Measurements from ENCODE around the gene ZNF236.

GRCh38 chr18:76855594-76855993, 33.2 kb downstream of the ZNF236 start:
- TF ChIP-seq FOXA1 (IDR thresholded peaks at IDR 0.05): no peak
- no peak for TF ChIP-seq CTCF (IDR thresholded peaks at IDR 0.05; ENCODE audit: low read depth, low read length, missing input control)
- TF ChIP-seq ATF3 (IDR thresholded peaks at IDR 0.05): no peak
- TF ChIP-seq GABPA (IDR thresholded peaks at IDR 0.05 in 1 of 2, conservative IDR thresholded peaks at IDR 0.05 in 1 of 2): no peak
- TF ChIP-seq TAF1 (conservative IDR thresholded peaks at IDR 0.05): no peak
- TF ChIP-seq RXRA (IDR thresholded peaks at IDR 0.05): no peak
- no peak for TF ChIP-seq REST (IDR thresholded peaks at IDR 0.05)
- no peak for TF ChIP-seq RAD21 (IDR thresholded peaks at IDR 0.05)
- TF ChIP-seq JUND (IDR thresholded peaks at IDR 0.05): no peak
- TF ChIP-seq FOXA2 (IDR thresholded peaks at IDR 0.05): no peak

Data from liver (tissue), 3 donors.